ENCODE data around the gene POU1F1.

DNA sequence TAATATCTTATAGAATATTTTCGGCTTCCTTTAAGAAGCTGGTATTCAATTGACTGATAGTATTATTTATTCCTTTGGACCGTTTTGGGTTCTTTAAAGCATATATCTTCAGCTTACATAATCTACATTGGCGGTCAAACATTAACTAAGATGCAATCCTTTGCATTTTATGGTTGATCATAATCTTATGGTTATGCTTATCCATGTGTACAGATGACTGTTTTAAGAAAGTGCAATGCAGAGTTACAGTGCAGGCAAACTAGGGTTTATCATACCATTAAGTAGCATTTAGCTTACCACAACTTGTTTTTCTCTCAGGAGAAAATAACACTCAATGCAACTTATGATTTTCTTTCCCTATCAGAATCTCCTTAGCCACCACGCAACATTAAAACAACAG is 41.4 kb upstream of the POU1F1 start:
- TF ChIP-seq POLR2A (IDR thresholded peaks at IDR 0.05) (no peak), POLR2AphosphoS5 (IDR thresholded peaks at IDR 0.05) (no peak)
- TF ChIP-seq, protein P1, sequence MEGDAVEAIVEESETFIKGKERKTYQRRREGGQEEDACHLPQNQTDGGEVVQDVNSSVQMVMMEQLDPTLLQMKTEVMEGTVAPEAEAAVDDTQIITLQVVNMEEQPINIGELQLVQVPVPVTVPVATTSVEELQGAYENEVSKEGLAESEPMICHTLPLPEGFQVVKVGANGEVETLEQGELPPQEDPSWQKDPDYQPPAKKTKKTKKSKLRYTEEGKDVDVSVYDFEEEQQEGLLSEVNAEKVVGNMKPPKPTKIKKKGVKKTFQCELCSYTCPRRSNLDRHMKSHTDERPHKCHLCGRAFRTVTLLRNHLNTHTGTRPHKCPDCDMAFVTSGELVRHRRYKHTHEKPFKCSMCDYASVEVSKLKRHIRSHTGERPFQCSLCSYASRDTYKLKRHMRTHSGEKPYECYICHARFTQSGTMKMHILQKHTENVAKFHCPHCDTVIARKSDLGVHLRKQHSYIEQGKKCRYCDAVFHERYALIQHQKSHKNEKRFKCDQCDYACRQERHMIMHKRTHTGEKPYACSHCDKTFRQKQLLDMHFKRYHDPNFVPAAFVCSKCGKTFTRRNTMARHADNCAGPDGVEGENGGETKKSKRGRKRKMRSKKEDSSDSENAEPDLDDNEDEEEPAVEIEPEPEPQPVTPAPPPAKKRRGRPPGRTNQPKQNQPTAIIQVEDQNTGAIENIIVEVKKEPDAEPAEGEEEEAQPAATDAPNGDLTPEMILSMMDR (IDR thresholded peaks at IDR 0.05): no peak

Measured in suprapubic skin (tissue), 4 donors.